NCI-H1092 (cell line): ENCODE measurements around the gene NAV2.
"Not testable (repeated sequence)": the region's sequence is repeated elsewhere in the genome, so short reads cannot be mapped to it uniquely, and the experiment has no call there.

Experiments used
- DNase-seq: peaks from one replicate; lab custom pipeline; 2025; lab: John Stamatoyannopoulos, UW

NAV2 gene

DNA sequence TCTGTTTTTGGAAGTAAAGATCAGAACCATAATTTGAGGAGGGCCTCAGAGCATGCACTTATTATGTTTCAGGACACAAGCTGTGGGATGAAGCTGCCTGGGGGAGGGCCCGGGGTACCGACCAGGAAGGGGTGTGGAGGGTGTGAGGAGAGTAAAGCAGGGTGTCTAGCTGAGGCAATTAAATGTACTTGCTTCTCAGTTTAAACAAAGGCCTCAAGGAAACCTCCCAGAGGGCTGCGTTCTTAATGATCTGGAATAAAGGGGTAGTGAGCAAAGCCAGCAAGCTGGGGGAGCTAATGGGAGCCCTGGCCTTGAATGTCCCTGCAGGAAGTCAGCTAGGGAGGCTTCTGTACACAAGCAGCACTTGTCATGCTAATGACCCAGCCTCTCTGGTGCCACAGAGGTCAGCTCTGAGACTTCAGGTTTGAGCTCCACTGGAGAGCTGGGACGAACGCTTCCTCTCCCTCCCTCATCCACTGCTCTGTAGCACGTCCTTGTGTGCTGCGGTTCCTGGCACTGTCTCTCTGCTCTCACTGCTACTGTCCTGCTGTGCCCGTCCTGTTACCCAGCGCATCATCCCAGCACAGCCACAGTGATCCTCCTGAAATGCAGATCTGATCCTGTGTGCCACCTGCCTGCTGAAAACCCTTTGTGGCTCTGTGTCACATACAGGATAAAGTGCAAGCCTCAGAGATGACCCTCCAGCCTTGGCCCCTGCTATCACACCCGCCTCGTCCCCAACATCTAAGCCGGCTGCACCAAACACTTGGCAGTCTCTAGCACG lies 287.9 kb downstream of the NAV2 start:
- DNase-seq = peak; percentile 96

DNA sequence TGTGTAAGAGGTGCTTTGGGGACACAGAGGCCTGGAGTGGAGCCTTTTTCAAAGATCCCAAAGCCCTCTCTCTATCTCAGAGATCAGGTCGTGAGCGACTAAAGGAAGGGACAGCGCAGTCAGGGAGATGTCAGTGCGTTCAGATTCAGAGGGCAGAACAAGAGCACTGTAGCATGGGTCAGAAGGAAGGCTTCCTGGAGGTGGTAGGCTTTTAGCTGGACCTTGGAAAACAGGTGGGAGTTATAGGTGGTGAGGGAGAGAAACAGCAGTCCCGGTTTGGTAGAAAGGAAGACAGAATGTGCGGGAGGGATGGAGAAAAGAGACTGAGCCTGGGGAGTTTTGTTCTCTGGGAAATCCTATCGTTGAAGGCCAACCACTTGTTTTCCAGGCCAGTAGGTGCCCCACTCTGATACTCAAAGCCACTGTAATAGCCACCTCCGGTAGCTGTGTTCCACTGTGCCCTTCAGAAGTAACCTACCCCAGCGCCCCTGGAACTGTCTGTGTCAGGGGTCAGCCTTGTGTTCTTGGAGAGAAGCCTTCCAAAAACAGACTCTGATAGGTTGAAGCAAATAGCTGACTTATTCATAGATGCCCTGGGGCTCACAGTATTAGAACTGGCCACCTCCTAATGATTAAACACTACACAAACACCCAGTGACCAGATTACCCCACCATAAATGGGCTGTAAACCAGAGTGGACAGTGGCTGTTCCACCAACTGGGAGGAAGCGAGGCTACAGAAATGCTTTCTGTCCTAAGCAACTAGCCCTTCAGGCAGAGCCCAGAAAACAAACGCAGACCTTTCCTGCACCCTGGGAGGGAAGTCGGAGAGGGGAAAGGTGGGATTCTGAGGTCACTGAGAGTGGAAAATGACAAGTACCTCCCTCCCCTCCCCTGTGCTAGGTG lies 289.9 kb downstream of the NAV2 start:
- no peak for DNase-seq

DNA sequence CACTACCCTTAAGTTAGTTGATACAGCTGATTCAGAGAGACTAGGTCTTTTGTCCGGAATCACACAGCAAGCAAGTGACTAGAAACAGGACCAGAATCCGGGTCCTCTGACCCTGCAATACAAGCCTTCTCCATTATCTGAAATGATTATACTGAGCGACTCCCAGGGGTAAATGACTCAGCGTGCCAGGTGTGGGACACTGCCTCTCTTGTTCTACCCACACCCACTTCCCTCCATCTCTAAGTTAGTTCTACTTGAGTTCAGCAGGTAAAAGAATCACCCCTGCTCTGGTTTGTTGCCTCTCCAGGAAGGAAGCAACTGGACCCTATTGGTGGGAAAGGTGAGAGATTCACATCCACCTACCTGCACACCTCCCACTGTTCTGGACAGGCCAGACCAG lies 290.7 kb downstream of the NAV2 start:
- DNase-seq = no peak

DNA sequence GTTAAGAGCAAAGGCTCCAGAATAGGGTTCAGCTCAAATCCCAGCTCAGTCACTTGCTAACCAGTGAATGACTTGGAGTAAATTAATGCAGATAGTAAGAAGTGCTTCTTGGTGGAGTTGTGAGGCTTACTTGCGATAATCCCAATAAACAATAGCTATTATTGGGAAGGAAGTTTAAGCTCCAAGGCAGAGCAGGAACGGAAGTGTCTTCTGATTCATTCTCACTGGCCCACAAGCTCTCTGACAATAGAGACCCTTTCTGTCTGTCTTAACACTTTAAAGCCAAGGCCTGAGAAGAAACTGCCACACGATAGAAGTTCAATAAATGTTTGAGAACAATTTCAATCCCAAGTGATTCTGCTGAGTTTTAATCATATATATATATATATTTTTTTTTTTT lies 292.2 kb downstream of the NAV2 start:
- no peak for DNase-seq

DNA sequence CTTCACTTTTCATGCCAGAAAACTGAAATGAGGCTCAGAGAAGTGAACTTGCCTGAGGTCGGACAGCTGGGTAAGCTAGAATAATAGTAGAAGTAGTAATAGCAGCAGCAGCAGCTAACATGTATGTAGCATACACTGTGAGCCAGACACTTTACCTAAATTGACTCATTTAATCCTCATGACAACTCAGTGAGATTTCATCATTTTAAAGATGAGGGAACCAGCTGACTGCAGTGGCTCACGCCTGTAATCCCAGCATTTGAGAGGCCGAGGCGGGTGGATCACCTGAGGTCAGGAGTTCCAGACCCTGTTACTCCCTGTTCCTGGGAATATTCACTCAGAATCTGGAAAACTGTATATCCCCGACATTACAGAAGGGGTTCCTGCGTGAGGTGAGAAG lies 293.1 kb downstream of the NAV2 start:
- DNase-seq = no peak

DNA sequence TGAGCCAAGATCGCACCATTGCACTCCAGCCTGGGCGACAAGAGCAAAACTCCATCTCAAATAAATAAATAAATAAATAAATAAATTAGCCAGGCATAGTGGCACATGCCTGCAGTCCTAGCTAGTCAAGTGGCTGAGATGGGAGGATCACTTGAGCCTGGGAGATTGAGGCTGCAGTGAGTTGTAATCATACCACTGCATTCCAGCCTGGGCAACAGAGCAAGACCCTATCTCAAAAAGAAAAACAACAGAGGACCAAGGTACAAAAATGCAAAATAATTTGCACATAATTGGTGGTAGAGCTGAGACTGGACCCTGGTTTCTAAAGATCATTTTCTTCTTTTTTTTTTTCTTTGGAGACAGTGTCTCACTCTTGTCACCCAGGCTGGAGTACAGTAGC lies 294.0 kb downstream of the NAV2 start:
- DNase-seq = not testable (repeated sequence)

DNA sequence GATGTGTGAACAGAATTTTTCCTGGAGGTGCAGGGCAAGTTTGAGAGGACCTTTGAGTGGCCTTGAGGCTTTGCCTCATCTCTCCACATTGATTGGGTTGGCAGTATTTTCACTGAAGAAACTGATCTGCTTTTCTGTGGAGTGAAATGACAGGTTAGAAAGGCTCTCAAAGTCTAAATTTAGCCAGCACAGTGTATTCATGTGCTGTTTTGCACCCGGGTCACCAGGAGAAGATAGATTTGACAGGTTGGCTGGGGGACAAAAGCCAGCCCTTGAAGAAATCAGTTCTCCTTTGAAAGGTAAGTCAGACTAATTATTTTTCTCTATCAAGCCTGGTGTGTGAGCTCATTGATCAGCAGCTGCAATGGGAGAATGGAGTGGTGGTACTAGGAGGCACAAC lies 294.7 kb downstream of the NAV2 start:
- DNase-seq = no peak

DNA sequence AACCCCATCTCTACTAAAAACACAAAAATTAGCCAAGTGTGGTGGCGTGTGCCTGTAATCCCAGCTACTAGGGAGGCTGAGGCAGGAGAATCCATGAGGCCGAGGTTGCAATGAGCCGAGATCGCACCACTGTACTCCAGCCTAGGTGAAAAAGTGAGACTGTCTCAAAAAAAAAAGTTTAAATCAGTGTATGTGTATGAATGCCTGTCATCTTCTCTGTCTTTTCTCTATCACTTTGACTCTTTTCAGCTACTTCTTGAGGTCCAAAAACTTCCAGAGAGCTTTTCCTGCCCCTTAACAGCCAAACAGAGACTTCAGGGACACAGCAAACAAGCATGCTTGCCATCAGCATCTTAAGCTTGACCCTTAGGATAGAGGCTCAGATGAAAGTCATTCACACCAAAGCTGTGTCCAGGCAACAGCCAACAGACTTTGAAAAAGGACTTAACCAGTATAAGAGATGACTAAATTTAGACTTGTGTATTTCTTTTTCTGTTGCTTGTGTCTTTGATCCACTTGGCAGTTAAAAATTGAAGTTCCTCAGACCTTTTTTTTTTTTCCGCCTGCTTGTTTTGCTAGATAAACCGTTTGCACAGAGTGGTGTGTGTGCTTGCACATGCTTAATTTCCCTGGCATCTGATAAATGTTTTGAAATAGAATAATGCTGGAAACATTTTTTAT lies 295.7 kb downstream of the NAV2 start:
- no peak for DNase-seq

DNA sequence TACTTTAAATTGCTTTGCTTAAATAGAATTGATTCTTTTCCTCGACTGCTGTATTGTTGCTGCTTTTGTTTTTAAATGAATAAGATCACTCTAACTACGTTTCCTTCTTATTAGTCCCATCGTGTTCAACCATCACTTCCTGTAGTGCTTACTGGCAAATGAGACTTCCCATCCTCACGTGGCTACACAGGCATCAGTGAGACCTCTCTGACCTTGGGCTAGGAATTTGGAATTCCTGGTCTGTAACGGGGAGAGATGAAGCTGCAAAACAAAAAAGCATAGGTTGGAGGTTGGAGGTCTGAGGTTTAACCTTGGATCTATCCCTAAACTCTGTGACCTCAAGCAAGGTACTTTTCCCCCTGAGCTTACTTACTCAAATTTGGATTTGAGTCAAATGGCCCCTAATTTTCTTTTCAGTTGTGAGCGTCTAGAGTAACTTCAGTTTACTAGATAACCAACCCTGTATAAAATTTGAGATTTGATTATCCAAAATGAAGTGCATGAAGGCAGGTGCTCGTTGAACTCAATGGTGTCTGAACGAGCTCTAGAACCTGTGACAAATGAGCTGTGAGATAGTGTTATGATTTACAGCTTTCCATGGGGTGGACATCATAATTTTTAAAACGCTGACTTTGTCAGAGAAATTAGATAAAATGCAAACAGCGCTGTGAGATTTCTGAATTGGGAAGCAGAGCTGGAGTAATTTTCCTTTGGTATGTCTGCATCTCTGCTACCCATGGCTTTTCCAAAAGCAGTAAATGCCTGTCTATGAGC lies 296.4 kb downstream of the NAV2 start:
- no peak for DNase-seq

DNA sequence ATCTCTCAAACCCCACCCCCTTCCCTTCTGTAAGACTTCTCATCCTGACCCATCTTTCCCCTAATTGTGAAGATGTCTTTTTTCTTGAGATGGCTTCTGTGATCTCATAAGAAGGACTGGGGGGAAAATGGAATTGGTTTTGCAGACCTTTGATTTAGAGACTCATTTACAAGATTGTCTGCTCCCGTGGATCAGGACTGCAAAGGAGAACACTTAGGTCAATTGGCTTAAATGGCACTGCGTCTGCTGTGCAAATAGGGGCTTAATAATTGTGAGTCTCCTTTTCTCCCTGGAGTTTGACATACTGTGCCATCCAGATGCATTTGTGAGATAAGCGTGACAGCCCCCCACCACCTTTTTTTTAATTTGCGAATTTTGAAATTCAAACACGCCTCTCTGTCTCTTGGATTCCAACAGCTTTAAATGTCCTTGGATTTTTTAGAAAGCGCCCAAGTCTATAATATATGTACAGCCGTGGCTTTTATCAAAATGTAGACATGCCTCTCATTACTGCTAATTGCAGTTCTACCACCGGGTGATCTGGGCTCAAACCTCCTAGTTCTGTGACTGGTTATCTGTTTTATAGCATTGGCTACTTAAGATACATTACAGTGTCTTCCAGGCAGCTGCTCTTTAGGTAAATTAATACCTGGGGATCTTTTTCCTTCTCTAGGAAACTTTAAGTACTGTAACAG lies 297.7 kb downstream of the NAV2 start:
- DNase-seq = no peak

DNA sequence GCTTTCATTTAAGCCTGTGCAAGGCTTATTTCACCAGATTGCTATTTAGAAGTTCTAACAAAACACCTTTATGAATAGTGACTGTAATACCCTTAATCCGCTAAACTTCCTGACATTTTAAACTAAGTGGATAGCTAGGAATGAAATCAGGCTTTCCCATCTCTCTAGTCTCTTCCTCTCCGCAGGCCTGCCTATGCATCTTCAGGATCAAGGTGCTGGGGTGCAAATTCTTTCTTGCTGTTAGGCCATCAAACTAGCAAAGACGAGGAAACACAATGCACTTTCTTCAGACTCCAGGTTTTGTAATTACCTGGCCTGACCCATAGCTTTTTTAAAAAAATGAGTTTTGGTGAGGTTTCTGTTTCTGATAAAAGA lies 298.2 kb downstream of the NAV2 start:
- DNase-seq = no peak

DNA sequence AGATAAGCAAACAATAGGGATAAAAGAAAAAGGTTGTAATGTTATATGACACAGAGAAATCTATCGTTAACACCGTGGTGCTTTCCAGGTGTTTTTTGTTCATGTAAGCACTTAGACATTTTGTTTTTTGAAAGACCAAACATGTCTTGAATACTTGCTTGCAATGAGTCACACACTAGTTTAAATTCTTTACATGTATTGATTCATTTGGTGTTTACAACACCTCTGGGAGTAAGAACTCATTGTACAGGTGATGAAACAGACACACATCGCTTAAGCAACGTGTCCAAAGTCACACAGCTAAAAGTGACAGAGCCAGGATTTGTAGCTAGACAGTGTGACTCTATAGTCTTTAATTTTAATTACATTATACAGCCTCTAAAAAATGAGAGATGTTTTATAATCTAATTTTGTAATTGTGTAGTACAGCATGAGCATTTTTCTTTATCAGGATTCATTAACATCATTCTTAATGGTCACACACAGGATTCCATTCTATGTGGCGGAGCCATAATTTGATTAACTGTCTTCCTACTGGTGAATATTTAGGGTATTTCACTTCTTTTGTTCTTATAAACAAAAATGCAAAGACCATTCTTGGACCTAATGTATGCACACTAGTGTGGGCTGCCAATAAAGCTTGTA lies 298.8 kb downstream of the NAV2 start:
- DNase-seq = no peak

DNA sequence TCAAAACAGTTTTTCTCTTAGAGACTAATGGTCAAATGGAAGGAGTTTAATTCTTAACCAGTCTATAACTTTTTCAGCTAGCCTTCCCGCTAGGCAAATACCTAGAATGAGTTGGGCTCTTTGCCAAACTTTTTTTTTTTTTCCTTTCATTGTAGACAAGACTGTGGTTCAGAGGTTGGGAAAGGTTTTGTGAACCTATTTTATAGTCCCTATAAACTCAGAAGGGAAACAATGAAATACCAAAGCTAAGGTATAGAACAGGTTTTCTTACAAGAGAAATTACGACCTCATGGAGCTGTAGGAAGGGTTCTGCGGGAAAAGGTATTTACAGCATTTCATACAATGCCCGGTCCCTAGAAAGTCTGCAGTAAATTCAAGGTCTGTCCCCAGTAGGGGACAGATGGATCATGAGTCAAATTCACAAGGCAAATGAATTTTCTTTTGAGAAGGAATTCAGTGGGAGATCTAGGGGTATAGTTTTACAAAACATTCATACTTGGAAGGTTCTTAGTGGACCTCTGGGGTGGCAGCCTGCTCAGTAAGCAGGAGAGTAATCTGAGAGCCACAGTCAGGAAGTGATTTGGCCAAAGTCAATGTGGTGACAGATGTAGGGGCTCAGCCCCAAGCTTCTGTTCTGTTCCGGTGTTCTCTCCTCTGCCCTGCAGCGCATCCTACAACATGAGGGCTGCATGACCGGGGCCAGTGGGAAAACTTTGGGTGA lies 300.9 kb downstream of the NAV2 start:
- peak; percentile 72 for DNase-seq

DNA sequence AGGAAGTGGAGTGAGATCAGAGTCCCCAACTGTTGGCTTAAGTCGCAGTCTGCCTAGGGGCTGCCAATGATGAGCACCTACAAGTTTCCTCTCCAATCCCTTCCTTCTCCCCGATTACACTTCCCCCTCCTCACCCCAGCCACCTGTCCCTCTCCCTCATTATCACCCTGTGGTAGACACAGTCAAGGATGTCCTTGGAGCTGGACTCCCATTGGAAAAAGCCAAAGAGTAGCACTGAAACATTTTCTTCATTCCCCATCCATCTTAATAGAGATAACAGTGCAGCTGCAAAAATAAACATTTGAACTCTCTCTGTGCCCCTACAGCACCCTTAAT lies 301.4 kb downstream of the NAV2 start:
- no peak for DNase-seq

DNA sequence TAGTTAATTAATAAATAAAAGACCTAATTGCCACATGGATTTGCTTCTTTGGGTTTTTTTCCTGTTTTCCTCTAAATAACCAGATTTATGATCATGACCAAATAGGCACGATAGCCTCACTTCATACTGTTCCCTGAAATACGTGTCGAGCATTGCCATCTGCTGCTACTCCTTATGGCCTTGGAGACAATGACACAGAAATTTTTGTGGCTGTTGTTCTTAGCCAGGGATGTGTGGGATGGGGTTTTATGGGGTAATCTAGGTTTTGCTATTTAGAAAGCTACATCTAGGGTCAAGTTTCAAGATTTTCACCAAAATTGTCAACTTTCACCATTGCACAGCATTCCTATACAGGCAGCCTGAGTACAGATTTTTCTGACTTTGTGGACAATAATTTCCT lies 302.5 kb downstream of the NAV2 start:
- DNase-seq = no peak

DNA sequence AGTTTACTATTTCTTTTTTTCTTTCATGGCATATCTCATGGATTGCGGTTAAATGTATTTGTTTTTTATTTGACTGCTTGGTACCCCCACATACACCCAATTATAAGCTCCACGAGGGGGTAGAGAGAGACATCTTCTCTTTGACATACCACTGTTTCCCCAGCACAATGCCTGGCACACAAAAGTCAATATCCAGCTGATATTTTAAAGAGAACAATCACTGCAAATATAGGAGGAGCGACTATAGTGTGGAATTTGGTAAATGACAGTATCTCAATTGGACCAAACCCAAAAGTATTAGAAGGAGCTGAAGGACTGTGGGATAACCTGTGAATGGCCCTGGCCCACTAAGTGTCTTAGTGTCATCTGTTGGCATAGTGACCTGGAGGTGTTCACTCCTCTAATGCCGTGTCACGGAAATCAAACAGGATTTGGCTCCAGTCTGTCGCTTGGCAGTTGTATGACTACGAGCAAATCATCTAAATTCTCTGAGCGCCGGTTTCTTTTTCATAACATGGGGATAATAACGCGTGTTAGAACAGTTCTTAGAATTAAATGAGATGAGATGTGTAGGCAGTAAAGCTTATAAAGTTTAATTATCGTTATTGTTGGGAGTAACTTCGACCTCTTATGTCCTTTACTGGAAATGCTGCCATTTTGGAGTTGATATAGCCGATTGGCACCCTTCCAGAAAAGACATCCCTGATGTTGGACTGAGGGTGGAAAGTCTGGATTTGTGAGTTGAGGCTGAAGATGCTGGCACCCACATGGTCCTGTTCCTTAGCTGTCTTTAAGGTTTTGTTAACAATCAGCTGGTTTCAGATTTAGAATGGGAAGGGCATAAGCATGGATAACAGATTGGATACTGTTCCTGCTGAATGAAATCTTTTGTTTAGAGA lies 303.1 kb downstream of the NAV2 start:
- DNase-seq = peak; percentile 89

DNA sequence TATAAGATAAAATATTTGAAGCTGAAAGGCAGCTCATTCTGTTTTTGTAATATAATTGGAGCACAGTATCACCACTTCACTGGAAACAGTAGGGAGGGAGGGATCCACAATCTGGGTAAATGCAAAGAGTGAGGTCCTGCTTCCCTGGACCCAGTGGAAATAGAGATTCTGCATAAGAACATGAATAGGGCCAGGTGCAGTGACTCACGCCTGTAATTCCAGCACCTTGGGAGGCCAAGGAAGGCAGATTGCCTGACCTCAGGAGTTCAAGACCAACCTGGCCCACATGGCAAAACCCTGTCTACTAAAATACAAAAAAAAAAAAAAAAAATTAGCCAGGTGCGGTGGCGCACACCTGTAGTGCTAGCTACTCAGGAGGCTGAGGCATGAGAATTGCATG lies 303.9 kb downstream of the NAV2 start:
- no peak for DNase-seq

DNA sequence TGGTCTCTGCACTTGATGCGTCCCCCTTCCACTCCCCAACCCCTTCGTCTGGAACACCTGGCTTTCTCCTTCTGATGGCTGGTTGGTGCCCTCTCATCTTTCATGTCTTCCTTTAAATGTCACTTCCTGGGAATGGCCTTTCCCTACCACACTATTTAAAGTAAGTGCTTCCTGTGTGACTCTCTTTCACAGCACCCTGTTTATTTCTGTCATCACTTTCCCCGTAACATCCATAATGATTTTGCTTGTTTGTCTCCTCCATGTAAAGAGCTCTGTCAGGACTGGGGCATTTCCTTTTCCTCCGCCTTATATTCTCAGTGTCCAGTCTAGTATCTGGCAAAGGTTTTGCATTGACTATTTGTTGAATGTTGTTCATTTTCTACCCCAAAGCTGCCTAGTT lies 304.7 kb downstream of the NAV2 start:
- no peak for DNase-seq

DNA sequence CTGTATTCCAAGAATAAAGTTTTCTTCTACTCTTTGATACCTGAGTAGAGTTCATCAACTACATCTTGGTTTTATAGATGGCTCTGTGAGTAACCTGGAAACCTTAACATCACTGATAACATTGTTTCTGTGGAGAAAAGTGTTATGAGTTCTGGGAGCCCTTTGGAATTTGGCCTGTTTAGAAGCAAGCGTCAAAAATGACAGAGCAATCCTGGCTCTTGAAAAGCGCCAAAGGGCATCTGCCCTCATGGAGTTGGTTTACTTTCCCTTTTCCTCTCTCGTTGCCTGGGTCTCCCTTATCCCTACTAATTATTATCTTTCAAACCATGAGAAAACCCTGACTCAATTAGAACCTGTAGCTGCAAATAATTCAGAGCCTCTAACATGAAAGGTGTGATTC lies 307.6 kb downstream of the NAV2 start:
- DNase-seq = no peak
